Ovary (tissue), 9 donors: ENCODE data around the gene HMGB3. TPM values are rescaled to one million over a fixed set of nuclear protein-coding genes. Genes with fewer than 3 reads are reported as not detected.

Experiments
- DNase-seq, 5 donors: peaks; one replicate each; pipeline ENCODE4 v3.0.0-alpha.2; 2019 to 2020
- H3K27ac ChIP-seq, 2 donors: fragments of 200-600 bp; one replicate each; pipeline versions ENCODE4 v1.5.1 to v1.8.0; 2019 to 2022
- H3K27me3 ChIP-seq: fragments of 200-600 bp; one replicate; pipeline ENCODE4 v1.8.0; 2022
- H3K36me3 ChIP-seq: fragments of 200-600 bp; sonication (generic); one replicate; pipeline ENCODE4 v1.5.1; 2019
- H3K4me1 ChIP-seq: one replicate; pipeline ENCODE4 v1.8.1; 2013; ENCODE audit warnings: mild to moderate bottlenecking, moderate library complexity; ENCODE audit not compliant: insufficient read depth
- H3K4me3 ChIP-seq: fragments of 200-600 bp; sonication (generic); one replicate; pipeline ENCODE4 v1.5.1; 2017
- H3K9me3 ChIP-seq, 2 donors: fragments of 200-600 bp in 1 of 2; sonication (generic) in 1 of 2; one replicate each; pipeline versions ENCODE4 v1.5.1 to v1.8.1; 2013 to 2019; ENCODE audit warnings: mild to moderate bottlenecking in 1 of 2, moderate library complexity in 1 of 2
- CTCF ChIP-seq, 3 donors: fragments of 450-650 bp in 2 of 3; fragments of 200-600 bp in 1 of 3; IDR thresholded peaks; one replicate each; pipeline versions ENCODE4 v1.5.1 to v1.8.0; 2016 to 2022; ENCODE audit warnings: antibody characterized with exemption in 3 of 3, mild to moderate bottlenecking in 1 of 3
- EP300 ChIP-seq: sonication (generic); formaldehyde crosslinking; IDR thresholded peaks from one replicate; pipeline ENCODE4 v1.6.1; 2017; ENCODE audit warnings: antibody characterized with exemption
- POLR2A ChIP-seq: fragments of 450-650 bp; IDR thresholded peaks from one replicate; pipeline ENCODE4 v1.6.1; 2017; ENCODE audit warnings: antibody characterized with exemption, mild to moderate bottlenecking, moderate library complexity
- WGBS, 3 donors: extraction: QIAGEN DNeasy Blood & Tissue Kit in 1 of 3; methylation state at CpG; one replicate each; pipeline versions ENCODE4 v1.1.5 to v1.1.7; 2013 to 2017; 5-methylcytosine and 5-hydroxymethylcytosine counted together
- intact Hi-C, 4 donors: fragments of 100-400 bp; cut with DNase I; formaldehyde crosslinking; loops; one replicate each; pipeline versions ENCODE4 v1.11.0 to v1.15.1; 2022 to 2023
- polyA plus RNA-seq, 2 donors: library from polyadenylated mRNA; stranded (reverse); fragments of 200-250 nt in 1 of 2; fragments of 350-450 nt in 1 of 2; fragmentation: Illumina TruSeq in 1 of 2; extraction: RNeasy Lipid Tissue Mini Kit (QIAGEN cat#74804) in 1 of 2; gene quantifications; one replicate each; pipeline ENCODE4 v1.2.3, GENCODE V29; 2013 to 2014
- small RNA-seq: library from RNA; depleted of rRNA; stranded (forward); fragments of <200 nt; gene quantifications from one replicate; pipeline ENCODE3, GENCODE V24; 2016
- total RNA-seq, 7 donors: library from RNA; depleted of rRNA in 2 of 7; stranded (reverse); fragments of >200 nt in 2 of 7; fragmentation: NEBNext Ultra II Directional in 3 of 7; extraction: Animal tissue kit (Norgen Biotek cat#: 25700) in 3 of 7; gene quantifications; one replicate each; pipeline versions ENCODE4 v1.1.0 to v1.2.4, GENCODE V29; 2016 to 2023
- donor health status: DM: no; HTN: no; CAD: no; lungs with moderate emphysema.
- donor health status: DM: no; HTN: no; CAD: no.
- donor health status: Bipolar disorder and iron deficiency.
- donor health status: DM: yes; HTN: yes; CAD: no.
- donor health status: DM: no; HTN: no; CAD: no.
- donor health status: DM: yes; HTN: yes; CAD: no.

Gene HMGB3
- total and polyA plus RNA-seq, 9 donors: 0.72 to 18.1 (median 6.6) TPM

- Histone ChIP-seq H3K27me3 (no peaks in the 10 kb centered on the region), H3K4me1 (no peaks in the 10 kb centered on the region), H3K27ac (no peak overlapping the region), H3K36me3 (no peaks in the 10 kb centered on the region), H3K9me3 (no peaks in the 10 kb centered on the region), H3K4me3 (no peak overlapping the region)
- intact Hi-C loops: no loop called here
- DNase-seq: no peak
- TF ChIP-seq EP300: no peak
- TF ChIP-seq CTCF (IDR thresholded peaks at IDR 0.05): no peak
- TF ChIP-seq POLR2A: no peak
- 41 to 57% (median 56%) methylated on average over 4 of the region's 4 CpGs for WGBS, 3 donors
These were observed 32.5 kb downstream of the HMGB3 start for GRCh38 chrX:151015684-151016083.

GRCh38 chrX:151019856-151020255 is 36.7 kb downstream of the HMGB3 start:
- no peak overlapping the region for H3K4me3 ChIP-seq
- no peak for TF ChIP-seq POLR2A
- no peak for TF ChIP-seq EP300
- intact Hi-C loops: no loop called here
- H3K9me3 ChIP-seq: no peaks in the 10 kb centered on the region
- 32 to 41% (median 33%) methylated on average over 2 of the region's 2 CpGs for WGBS, 3 donors
- no peak overlapping the region for H3K27ac ChIP-seq
- DNase-seq: no peak
- H3K27me3 ChIP-seq: no peaks in the 10 kb centered on the region
- H3K36me3 ChIP-seq: no peaks in the 10 kb centered on the region
- no peaks in the 10 kb centered on the region for H3K4me1 ChIP-seq

GRCh38 chrX:151030845-151031244 is 47.7 kb downstream of the HMGB3 start:
- Histone ChIP-seq H3K4me1 (no peaks in the 10 kb centered on the region), H3K27me3 (no peaks in the 10 kb centered on the region), H3K4me3 (no peak overlapping the region), H3K9me3 (no peaks in the 10 kb centered on the region), H3K36me3 (no peaks in the 10 kb centered on the region), H3K27ac (no peak overlapping the region)
- intact Hi-C loops: no loop called here
- no peak for TF ChIP-seq POLR2A
- TF ChIP-seq EP300: no peak
- TF ChIP-seq CTCF (IDR thresholded peaks at IDR 0.05): no peak
- DNase-seq: no peak

GRCh38 chrX:151031391-151031975 is 48.3 kb downstream of the HMGB3 start:
- WGBS, 3 donors: 41 to 57% (median 52%) methylated on average over 7 of the region's 7 CpGs
- H3K4me3 ChIP-seq: no peak overlapping the region
- no peak for DNase-seq
- TF ChIP-seq POLR2A (no peak), CTCF (IDR thresholded peaks at IDR 0.05) (no peak), EP300 (no peak)
- intact Hi-C loops: no loop called here
- no peaks in the 10 kb centered on the region for H3K27me3 ChIP-seq
- no peak overlapping the region for H3K27ac ChIP-seq
- H3K4me1 ChIP-seq: no peaks in the 10 kb centered on the region
- no peaks in the 10 kb centered on the region for H3K36me3 ChIP-seq
- H3K9me3 ChIP-seq: no peaks in the 10 kb centered on the region

GRCh38 chrX:151039351-151039750 is 56.2 kb downstream of the HMGB3 start:
- DNase-seq: no peak
- Histone ChIP-seq H3K9me3 (no peaks in the 10 kb centered on the region), H3K4me3 (no peak overlapping the region), H3K36me3 (no peaks in the 10 kb centered on the region), H3K27ac (no peak overlapping the region), H3K27me3 (no peaks in the 10 kb centered on the region), H3K4me1 (no peaks in the 10 kb centered on the region)
- 26 to 39% (median 32%) methylated on average over 2 of the region's 2 CpGs for WGBS, 3 donors
- TF ChIP-seq CTCF (IDR thresholded peaks at IDR 0.05) (no peak), POLR2A (no peak)
- intact Hi-C loops: no loop called here

Small RNA genes lying within 50 kb of the gene (small RNA-seq; reads per million reads assigned to genes)
- gene RNA5SP525: not detected
- gene RNU6-383P: 0.25 reads per million
- not detected for gene RPL12P50

Other genes starting within 250 kb of the HMGB3 start
- 10 to 100 TPM; 38.7 to 60.3 (median 53.0) TPM for gene CD99L2, start 84.7 kb upstream of the HMGB3 start, total RNA-seq
- 10 to 100 TPM; 41.1 to 64.6 TPM for gene CD99L2, start 84.7 kb upstream of the HMGB3 start, polyA plus RNA-seq
- not detected for gene GPR50, start 193.2 kb downstream of the HMGB3 start, total RNA-seq
- not detected for gene GPR50, start 193.2 kb downstream of the HMGB3 start, polyA plus RNA-seq